GM18507 (cell line): ENCODE data around the gene CLGN.
"Not testable (repeated sequence)": the region's sequence is repeated elsewhere in the genome, so short reads cannot be mapped to it uniquely, and the experiment has no call there.

Experiments used
- DNase-seq: peaks from one replicate; pipeline ENCODE4 v3.0.0; 2011; ENCODE audit warnings: low read depth; ENCODE audit not compliant: insufficient read length; ENCODE audit errors: extremely low spot score
- FAIRE-seq: peaks from 2 replicates; lab custom pipeline; 2011; peaks lifted over from hg19 to GRCh38; lab: Jason Lieb, UNC

CLGN gene

GRCh38 chr4:140427106-140427918 is at the start of gene CLGN:
CLGN (minus strand) TSS chr4:140427648; CDS start chr4:140413078, 14,570 bp downstream.
- FAIRE-seq (no peak), DNase-seq (peak; percentile 32)

- no peak for FAIRE-seq
Measured at GRCh38 chr4:140472156-140472555, 44.7 kb upstream of the CLGN start.

GRCh38 chr4:140469791-140470733 is 42.6 kb upstream of the CLGN start:
- DNase-seq (no peak), FAIRE-seq (no peak)

More at GRCh38 chr4:140472156-140472555, 44.7 kb upstream of the CLGN start:
- no peak for DNase-seq

GRCh38 chr4:140466146-140466545 is 38.7 kb upstream of the CLGN start:
- no peak for FAIRE-seq
- no peak for DNase-seq

- no peak for DNase-seq
- FAIRE-seq = no peak
Measured at GRCh38 chr4:140463614-140464013, 36.2 kb upstream of the CLGN start.

GRCh38 chr4:140463182-140463581 is 35.7 kb upstream of the CLGN start:
- FAIRE-seq = no peak
- DNase-seq = no peak

- DNase-seq (no peak), FAIRE-seq (no peak)
Measured at GRCh38 chr4:140450352-140450751, 22.9 kb upstream of the CLGN start.

- DNase-seq = no peak
- FAIRE-seq = no peak
Measured at GRCh38 chr4:140448830-140449229, 21.4 kb upstream of the CLGN start.

- no peak for FAIRE-seq
- DNase-seq = no peak
Measured at GRCh38 chr4:140448162-140448561, 20.7 kb upstream of the CLGN start.

GRCh38 chr4:140444347-140444746 is 16.9 kb upstream of the CLGN start:
- not testable (repeated sequence) for FAIRE-seq, DNase-seq

- DNase-seq (no peak), FAIRE-seq (no peak)
Measured at GRCh38 chr4:140439644-140440142, 12.2 kb upstream of the CLGN start.

- FAIRE-seq = no peak
- DNase-seq = no peak
Measured at GRCh38 chr4:140427919-140428471, 547 bp upstream of the CLGN start.

- FAIRE-seq = no peak
- no peak for DNase-seq
Measured at GRCh38 chr4:140426610-140427105, 790 bp downstream of the CLGN start.

- FAIRE-seq = no peak
- DNase-seq = no peak
Measured at GRCh38 chr4:140423106-140423505, 4.3 kb downstream of the CLGN start.

- not testable (repeated sequence) for DNase-seq, FAIRE-seq
Measured at GRCh38 chr4:140413130-140413969, 14.1 kb downstream of the CLGN start.

- no peak for DNase-seq
- FAIRE-seq = no peak
Measured at GRCh38 chr4:140408974-140409373, 18.5 kb downstream of the CLGN start.

- FAIRE-seq (no peak), DNase-seq (no peak)
Measured at GRCh38 chr4:140406292-140406691, 21.2 kb downstream of the CLGN start.

GRCh38 chr4:140400111-140400510 is 27.3 kb downstream of the CLGN start:
- no peak for FAIRE-seq

GRCh38 chr4:140395668-140396067 is 31.8 kb downstream of the CLGN start:
- DNase-seq = no peak
- no peak for FAIRE-seq

More at GRCh38 chr4:140400111-140400510, 27.3 kb downstream of the CLGN start:
- DNase-seq = no peak
